ENCODE results near the gene CMTM5.
A peak's percentile ranks its signal among the peaks of the same experiment; 100 is the strongest.

Gene CMTM5, protein sequence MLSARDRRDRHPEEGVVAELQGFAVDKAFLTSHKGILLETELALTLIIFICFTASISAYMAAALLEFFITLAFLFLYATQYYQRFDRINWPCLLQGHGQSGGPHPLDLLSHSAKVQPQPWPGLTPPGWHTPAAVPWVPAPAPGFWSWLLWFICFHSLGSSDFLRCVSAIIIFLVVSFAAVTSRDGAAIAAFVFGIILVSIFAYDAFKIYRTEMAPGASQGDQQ
- 0 reads per million in 3 donors for total RNA-seq

- H3K27ac ChIP-seq (ENCODE audit: insufficient read depth, low read length, poor library complexity, severe bottlenecking): no peak within 1 kb of the TSS
- DNase-seq: no peak
- no peak within 1 kb of the TSS for H3K4me3 ChIP-seq (ENCODE audit: insufficient read depth, low read depth, low read length, poor library complexity, severe bottlenecking)
- no peaks in the 10 kb centered on the region for H3K27me3 ChIP-seq (replicated peaks; ENCODE audit: control insufficient read depth, insufficient read depth, low read length, poor library complexity, severe bottlenecking)
- no peaks in the 10 kb centered on the region for H3K4me1 ChIP-seq (ENCODE audit: control insufficient read depth, insufficient read depth, low read length, poor library complexity, severe bottlenecking)
- no peaks in the 10 kb centered on the region for H3K36me3 ChIP-seq (ENCODE audit: control insufficient read depth, insufficient read depth, low read length)
- no peaks in the 10 kb centered on the region for H3K9me3 ChIP-seq (ENCODE audit: control insufficient read depth, low read length)
These were observed at the start of gene CMTM5 for GRCh38 chr14:23376482-23377197. Gene CMTM5, plus strand, starts transcription at chr14:23377046. Its CDS starts 206 bp downstream, at chr14:23377252.

- peak; percentile 30 to 44 (median 30) for DNase-seq
- Histone ChIP-seq H3K4me1 (ENCODE audit: control insufficient read depth, insufficient read depth, low read length, poor library complexity, severe bottlenecking) (no peaks in the 10 kb centered on the region), H3K4me3 (ENCODE audit: insufficient read depth, low read depth, low read length, poor library complexity, severe bottlenecking) (no peak overlapping the region), H3K27me3 (replicated peaks; ENCODE audit: control insufficient read depth, insufficient read depth, low read length, poor library complexity, severe bottlenecking) (no peaks in the 10 kb centered on the region), H3K9me3 (ENCODE audit: control insufficient read depth, low read length) (no peaks in the 10 kb centered on the region), H3K36me3 (ENCODE audit: control insufficient read depth, insufficient read depth, low read length) (peaks cover 27% of the 10 kb centered on the region), H3K27ac (ENCODE audit: insufficient read depth, low read length, poor library complexity, severe bottlenecking) (no peak overlapping the region)
These were observed 48.7 kb upstream of the CMTM5 start for GRCh38 chr14:23327947-23328744.

DNA sequence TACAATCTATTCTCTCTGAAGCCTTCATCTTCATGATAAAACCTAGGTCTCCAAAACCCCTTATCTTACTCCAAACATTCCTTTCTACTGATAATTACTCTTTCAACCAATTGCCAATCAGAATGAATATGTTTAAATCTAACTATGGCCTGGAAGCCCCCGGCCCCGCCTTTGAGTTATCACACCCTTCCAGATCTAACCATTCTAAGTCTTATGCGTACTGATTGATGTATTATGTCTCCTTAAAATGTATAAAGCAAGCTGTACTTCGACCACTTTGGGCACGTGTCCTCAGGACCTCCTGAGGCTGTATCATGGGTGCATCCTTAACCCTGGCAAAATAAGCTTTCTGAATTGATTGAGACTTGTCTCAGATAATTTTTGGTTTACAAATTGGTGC, 41.2 kb upstream of the CMTM5 start:
- Histone ChIP-seq H3K36me3 (ENCODE audit: control insufficient read depth, insufficient read depth, low read length) (no peaks in the 10 kb centered on the region), H3K4me3 (ENCODE audit: insufficient read depth, low read depth, low read length, poor library complexity, severe bottlenecking) (no peak overlapping the region), H3K4me1 (ENCODE audit: control insufficient read depth, insufficient read depth, low read length, poor library complexity, severe bottlenecking) (no peaks in the 10 kb centered on the region), H3K27me3 (replicated peaks; ENCODE audit: control insufficient read depth, insufficient read depth, low read length, poor library complexity, severe bottlenecking) (no peaks in the 10 kb centered on the region), H3K9me3 (ENCODE audit: control insufficient read depth, low read length) (no peaks in the 10 kb centered on the region), H3K27ac (ENCODE audit: insufficient read depth, low read length, poor library complexity, severe bottlenecking) (no peak overlapping the region)
- no peak for DNase-seq

DNA sequence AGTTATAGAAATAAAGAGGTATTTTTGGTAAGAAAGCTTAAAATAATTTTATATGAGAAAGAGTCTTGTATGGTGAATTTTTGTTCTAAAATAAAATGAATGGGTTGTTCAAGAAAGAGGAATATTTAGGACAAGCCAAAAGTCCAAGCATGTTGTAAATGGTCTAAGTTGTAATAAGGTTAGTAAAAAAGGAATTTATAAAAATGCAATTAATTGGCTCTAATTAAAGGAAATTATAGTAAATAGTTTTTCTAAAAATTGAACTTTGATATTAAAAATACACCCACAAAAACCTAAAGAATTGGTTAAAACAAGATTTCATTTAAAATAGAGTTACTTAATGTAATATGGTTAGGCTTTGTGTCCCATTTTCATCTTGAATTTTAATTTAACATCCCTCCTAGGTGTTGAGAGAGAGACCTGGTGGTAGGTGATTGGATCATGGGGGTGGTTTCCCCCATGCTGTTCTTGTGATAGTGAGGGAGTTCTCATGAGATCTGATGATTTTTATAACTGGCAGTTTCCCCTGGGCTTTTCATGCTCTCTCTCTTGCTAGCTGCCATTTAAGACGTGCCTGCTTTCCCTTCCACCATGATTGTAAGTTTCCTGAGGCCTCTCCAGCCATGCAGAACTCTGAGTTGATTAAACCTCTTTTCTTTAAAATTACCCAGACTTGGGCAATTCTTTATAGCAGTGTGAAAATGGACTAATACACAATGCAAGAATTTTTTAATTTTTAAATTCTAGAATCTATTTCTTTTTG, 37.2 kb upstream of the CMTM5 start:
- Histone ChIP-seq H3K4me1 (ENCODE audit: control insufficient read depth, insufficient read depth, low read length, poor library complexity, severe bottlenecking) (no peaks in the 10 kb centered on the region), H3K27me3 (replicated peaks; ENCODE audit: control insufficient read depth, insufficient read depth, low read length, poor library complexity, severe bottlenecking) (no peaks in the 10 kb centered on the region), H3K27ac (ENCODE audit: insufficient read depth, low read length, poor library complexity, severe bottlenecking) (no peak overlapping the region), H3K36me3 (ENCODE audit: control insufficient read depth, insufficient read depth, low read length) (no peaks in the 10 kb centered on the region), H3K4me3 (ENCODE audit: insufficient read depth, low read depth, low read length, poor library complexity, severe bottlenecking) (no peak overlapping the region), H3K9me3 (ENCODE audit: control insufficient read depth, low read length) (no peaks in the 10 kb centered on the region)
- no peak for DNase-seq

GRCh38 chr14:23344481-23344880, 32.4 kb upstream of the CMTM5 start:
- Histone ChIP-seq H3K27ac (ENCODE audit: insufficient read depth, low read length, poor library complexity, severe bottlenecking) (no peak overlapping the region), H3K9me3 (ENCODE audit: control insufficient read depth, low read length) (no peaks in the 10 kb centered on the region), H3K27me3 (replicated peaks; ENCODE audit: control insufficient read depth, insufficient read depth, low read length, poor library complexity, severe bottlenecking) (no peaks in the 10 kb centered on the region), H3K36me3 (ENCODE audit: control insufficient read depth, insufficient read depth, low read length) (no peaks in the 10 kb centered on the region), H3K4me1 (ENCODE audit: control insufficient read depth, insufficient read depth, low read length, poor library complexity, severe bottlenecking) (no peaks in the 10 kb centered on the region), H3K4me3 (ENCODE audit: insufficient read depth, low read depth, low read length, poor library complexity, severe bottlenecking) (no peak overlapping the region)
- no peak for DNase-seq

DNA sequence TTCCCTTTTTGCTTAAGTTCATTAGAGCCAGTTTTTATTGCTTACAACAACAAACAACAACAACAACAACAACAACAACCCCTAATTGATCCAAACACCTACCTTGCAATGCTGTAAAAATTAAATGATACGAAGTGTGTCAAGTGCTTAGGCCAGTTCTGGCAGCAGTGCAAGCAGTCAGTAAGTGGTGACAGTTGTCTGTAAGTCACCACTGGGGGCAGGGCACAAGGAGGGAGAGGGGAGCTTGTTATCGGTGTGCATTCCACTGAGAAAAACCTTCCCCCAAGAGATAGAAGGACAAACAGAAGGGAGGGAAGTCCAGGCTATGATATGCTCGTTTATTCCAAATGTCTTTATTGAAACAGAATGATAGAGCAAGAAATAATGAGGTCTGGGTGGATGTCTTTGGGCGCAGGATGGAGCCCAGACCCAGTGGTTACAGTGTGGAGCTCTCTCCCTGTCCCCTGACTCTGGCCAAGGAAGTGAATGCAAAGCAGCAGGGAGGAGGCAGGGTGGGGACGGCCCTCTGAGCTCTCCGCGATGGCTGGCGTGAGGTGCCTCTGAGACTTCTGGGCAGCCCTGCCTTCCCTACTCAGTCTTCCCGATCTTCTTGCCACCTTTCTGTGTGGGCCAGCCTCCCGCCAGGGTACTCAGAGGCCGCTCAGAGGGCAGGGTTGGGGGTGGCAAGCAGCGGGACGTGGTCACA, 30.7 kb upstream of the CMTM5 start:
- no peak for DNase-seq
- no peaks in the 10 kb centered on the region for H3K36me3 ChIP-seq (ENCODE audit: control insufficient read depth, insufficient read depth, low read length)
- H3K4me1 ChIP-seq (ENCODE audit: control insufficient read depth, insufficient read depth, low read length, poor library complexity, severe bottlenecking): no peaks in the 10 kb centered on the region
- no peak overlapping the region for H3K27ac ChIP-seq (ENCODE audit: insufficient read depth, low read length, poor library complexity, severe bottlenecking)
- H3K9me3 ChIP-seq (ENCODE audit: control insufficient read depth, low read length): no peaks in the 10 kb centered on the region
- no peak overlapping the region for H3K4me3 ChIP-seq (ENCODE audit: insufficient read depth, low read depth, low read length, poor library complexity, severe bottlenecking)
- no peaks in the 10 kb centered on the region for H3K27me3 ChIP-seq (replicated peaks; ENCODE audit: control insufficient read depth, insufficient read depth, low read length, poor library complexity, severe bottlenecking)

DNA sequence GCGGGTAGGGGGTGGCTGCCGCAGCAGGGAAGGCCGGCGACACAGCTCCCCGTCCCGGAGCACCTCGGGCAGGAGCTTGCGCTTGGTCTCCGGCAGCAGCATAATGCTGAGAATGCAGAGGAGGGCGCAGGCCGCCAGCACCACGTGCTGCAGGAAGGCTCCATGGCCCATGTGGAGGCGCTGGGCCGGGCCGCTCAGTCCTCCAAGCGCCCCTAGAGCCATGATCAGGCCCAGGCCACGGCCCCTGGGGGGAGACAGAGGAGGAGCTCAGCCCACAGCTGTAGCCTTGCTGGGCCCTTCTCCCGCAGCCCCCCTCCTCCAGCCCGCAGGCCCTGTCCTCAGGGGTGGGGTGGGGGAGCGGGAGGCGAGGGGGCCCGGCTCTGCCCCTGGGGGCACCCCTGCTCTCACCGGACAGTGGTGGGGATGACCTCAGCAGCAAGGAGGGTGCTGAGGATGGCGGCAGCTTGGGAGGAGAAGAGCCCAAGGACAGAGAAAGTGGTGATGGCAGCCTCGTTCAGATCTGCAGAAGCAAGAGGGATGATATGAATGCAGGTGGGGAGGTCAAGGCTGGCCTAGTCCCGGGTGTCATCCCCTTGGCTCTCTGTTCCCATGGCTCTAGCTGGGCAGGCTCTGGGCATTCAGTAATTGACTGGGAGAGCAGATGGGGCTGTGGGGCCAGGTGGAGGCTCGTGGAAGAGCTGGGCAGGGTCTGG, 30.0 kb upstream of the CMTM5 start:
- H3K4me3 ChIP-seq (ENCODE audit: insufficient read depth, low read depth, low read length, poor library complexity, severe bottlenecking): no peak overlapping the region
- DNase-seq: no peak

DNA sequence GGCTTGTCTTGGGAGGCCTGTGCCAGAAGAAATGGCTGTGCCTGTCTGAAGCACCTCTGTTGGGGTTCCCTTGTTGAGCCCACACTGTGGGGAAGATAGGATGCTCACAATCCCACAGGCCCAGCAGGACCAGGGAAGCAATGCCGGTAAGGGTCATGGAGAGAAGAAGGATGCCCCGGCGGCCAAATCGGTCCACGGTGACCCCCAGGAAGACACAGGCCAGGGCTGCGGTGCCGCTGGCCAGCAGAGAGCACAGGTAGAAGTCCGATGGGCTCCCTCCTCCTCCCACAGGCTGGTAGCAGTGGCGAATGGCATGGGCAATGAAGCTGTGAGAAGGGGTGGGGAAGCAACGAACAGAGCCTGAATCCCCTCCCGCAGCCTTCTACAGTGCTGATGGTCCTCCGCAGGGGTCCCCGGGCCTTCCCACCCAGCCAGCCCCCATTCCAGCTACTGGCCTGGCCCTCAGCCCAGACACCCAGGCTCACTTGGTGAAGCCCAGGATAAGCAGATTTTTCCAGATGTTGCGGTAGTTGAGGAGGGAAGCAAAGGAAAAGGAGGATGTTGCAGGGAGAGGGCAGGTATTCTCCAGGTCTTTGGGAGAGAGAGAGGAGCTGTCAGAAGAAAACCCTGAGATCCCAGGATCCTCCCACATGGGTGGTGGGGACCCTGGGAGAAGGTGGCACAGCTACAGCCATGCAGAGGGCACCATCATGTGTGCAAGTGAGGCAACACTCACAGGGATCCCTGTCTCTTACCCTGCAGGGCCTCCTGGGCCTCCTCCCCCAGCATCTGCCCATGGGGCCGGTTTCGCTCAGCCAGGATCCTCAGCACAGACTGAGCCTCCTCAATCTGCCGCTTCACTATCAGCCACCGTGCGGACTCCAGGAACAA, 29.2 kb upstream of the CMTM5 start:
- Histone ChIP-seq H3K36me3 (ENCODE audit: control insufficient read depth, insufficient read depth, low read length) (no peaks in the 10 kb centered on the region), H3K27ac (ENCODE audit: insufficient read depth, low read length, poor library complexity, severe bottlenecking) (no peak overlapping the region), H3K9me3 (ENCODE audit: control insufficient read depth, low read length) (no peaks in the 10 kb centered on the region), H3K4me3 (ENCODE audit: insufficient read depth, low read depth, low read length, poor library complexity, severe bottlenecking) (no peak overlapping the region), H3K4me1 (ENCODE audit: control insufficient read depth, insufficient read depth, low read length, poor library complexity, severe bottlenecking) (peaks cover 5% of the 10 kb centered on the region), H3K27me3 (replicated peaks; ENCODE audit: control insufficient read depth, insufficient read depth, low read length, poor library complexity, severe bottlenecking) (no peaks in the 10 kb centered on the region)
- DNase-seq: no peak

More for the DNA sequence above, 30.0 kb upstream of the CMTM5 start:
- Histone ChIP-seq H3K4me1 (ENCODE audit: control insufficient read depth, insufficient read depth, low read length, poor library complexity, severe bottlenecking) (peaks cover 2% of the 10 kb centered on the region), H3K9me3 (ENCODE audit: control insufficient read depth, low read length) (no peaks in the 10 kb centered on the region), H3K36me3 (ENCODE audit: control insufficient read depth, insufficient read depth, low read length) (no peaks in the 10 kb centered on the region), H3K27ac (ENCODE audit: insufficient read depth, low read length, poor library complexity, severe bottlenecking) (no peak overlapping the region), H3K27me3 (replicated peaks; ENCODE audit: control insufficient read depth, insufficient read depth, low read length, poor library complexity, severe bottlenecking) (no peaks in the 10 kb centered on the region)

Data from effector memory CD4-positive, alpha-beta T cell (primary cell).